NCI-H524 treated with DMSO at 0.1 percent for 48 hours (cell line): Measurements from ENCODE around the gene SERPINB6.
"Not testable (repeated sequence)": the region's sequence is repeated elsewhere in the genome, so short reads cannot be mapped to it uniquely, and the experiment has no call there.

Experiments
- DNase-seq: peaks from one replicate; lab custom pipeline; 2025; lab: John Stamatoyannopoulos, UW

SERPINB6 gene

GRCh38 chr6:2971420-2972218, at the start of gene SERPINB6:
TSS of gene SERPINB6 (minus strand) at chr6:2971567. CDS start at chr6:2959332, 12,235 bp downstream.
- DNase-seq: peak; percentile 4

DNA sequence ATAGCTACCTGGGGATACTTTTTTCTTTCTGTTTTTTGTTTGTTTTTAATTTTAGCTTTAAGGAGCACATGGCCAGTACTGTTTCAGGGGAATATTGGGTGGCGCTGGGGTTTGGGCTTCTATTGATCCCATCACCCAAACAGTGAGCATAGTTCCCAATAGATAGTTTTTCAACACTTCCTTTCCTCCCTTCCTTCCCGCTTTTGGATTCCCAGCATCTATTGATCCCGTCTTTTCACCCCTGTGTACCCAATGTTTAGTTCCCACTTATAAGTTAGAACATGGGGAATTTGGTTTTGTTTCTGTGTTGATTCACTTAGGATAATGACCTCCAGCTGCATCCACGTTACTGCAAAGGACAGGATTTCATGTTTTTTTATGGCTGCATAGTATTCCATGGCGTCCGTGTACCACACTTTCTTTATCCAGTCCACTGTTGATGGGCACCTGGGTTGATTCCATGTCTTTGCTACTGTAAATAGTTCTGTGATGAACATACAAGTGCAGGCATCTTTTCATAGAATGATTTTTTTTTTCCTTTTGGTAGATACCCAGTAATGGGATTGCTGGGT, 48.5 kb upstream of the SERPINB6 start:
- DNase-seq: no peak

DNA sequence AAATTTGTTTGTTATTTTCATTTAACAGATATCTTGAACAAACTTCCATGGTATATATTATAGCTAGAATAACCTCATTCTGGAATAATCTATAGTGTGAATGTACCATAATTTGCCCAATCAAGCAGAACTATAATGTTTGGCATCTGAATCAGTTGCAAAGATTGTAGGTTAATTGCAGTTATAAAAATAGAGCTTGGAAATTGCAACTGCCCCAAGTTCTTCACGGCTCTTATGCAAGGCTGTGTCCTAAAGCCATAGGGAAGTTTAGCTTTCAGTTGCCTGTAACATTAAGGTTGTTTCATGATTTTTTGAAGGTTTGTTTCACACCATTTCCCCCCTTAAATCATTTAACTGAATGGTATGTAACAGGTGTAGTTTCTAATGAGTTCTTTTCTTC, 47.7 kb upstream of the SERPINB6 start:
- DNase-seq: no peak

DNA sequence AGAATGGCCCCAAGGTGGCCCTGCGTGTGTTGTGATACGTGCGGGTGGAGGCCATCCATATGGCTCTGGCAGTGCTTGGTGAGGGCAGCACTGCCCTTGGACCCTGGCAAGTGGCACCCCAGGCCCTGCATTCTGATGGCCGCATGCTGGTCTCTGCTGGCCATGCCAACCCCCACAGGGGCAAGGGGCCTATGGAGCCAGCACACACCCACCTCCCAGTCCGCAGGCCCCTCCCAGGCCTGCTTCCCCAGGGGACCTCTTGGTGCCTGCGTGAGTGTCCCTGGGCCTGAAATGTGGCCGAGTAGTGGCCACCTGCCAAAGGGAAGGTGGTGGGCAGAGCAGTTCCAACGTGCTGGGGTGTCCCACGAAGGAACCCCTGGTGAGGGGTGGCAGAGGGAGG, 45.9 kb upstream of the SERPINB6 start:
- no peak for DNase-seq

- DNase-seq: no peak
Observed at GRCh38 chr6:3016473-3017280, 45.3 kb upstream of the SERPINB6 start.

GRCh38 chr6:3015144-3015543, 43.8 kb upstream of the SERPINB6 start:
- no peak for DNase-seq

DNA sequence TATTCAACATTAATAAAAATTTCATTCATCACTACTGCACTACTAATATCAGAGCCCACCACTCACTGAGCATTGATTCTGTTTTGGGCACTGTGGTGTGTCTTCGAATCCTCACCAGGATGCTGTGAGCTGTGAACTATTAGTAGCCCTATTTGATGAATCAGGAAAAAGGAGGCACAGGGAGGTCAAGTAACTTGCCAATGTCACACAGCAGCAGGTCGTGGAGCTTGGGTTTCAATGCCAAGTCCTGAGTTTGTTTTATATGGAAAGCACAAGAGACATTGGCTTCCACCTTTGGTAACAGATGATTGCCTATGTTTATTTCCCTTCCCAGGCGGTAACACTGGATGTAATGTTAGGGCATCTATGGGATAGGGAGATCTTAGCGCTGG, 43.3 kb upstream of the SERPINB6 start:
- DNase-seq: no peak

DNA sequence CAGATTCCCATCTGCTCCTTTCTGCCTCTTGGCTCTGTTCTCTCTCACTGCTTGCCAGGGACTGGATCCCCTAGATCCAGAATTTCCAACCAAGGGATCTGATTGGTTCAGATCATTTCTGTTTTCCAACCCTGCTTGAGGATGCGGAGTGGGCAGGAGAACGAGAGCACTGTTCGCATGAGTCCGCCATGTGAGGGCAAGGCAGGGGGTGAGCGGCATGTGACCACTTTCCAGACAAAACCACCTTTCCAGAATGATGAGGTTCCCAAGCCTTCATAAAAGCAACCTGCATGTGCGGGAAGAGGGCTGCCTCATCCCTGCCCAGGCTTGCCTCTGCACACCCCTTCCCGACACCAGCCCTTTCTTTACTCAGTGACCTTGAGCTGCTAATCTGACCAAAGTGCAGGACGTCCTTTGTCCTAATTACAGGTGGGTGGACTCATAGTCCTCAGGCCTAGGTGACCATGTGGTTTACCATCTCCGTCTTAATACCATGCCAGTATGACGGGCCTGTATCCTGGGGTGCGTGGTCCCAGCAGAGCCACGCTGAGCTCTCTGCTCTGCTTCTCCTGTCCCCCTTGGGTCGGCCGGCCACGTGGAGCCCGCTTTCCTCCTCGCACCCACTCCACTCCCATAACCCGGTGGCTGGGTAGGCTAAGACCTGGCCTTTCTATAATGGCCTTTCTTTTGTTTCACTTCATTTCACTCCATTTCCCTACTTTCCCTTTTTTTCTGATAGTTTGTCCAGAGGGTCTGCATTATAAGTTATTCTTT, 42.7 kb upstream of the SERPINB6 start:
- DNase-seq: no peak

GRCh38 chr6:3013486-3013885, 42.1 kb upstream of the SERPINB6 start:
- no peak for DNase-seq

- no peak for DNase-seq
Observed at GRCh38 chr6:3011592-3011991, 40.2 kb upstream of the SERPINB6 start.

- no peak for DNase-seq
Observed at GRCh38 chr6:3011158-3011557, 39.8 kb upstream of the SERPINB6 start.

GRCh38 chr6:3009930-3010329, 38.6 kb upstream of the SERPINB6 start:
- DNase-seq: no peak

- not testable (repeated sequence) for DNase-seq
Observed at GRCh38 chr6:3008712-3009265, 37.4 kb upstream of the SERPINB6 start.

- DNase-seq: no peak
Observed at GRCh38 chr6:3007571-3007970, 36.2 kb upstream of the SERPINB6 start.

- DNase-seq: no peak
Observed at GRCh38 chr6:3006476-3006875, 35.1 kb upstream of the SERPINB6 start.

DNA sequence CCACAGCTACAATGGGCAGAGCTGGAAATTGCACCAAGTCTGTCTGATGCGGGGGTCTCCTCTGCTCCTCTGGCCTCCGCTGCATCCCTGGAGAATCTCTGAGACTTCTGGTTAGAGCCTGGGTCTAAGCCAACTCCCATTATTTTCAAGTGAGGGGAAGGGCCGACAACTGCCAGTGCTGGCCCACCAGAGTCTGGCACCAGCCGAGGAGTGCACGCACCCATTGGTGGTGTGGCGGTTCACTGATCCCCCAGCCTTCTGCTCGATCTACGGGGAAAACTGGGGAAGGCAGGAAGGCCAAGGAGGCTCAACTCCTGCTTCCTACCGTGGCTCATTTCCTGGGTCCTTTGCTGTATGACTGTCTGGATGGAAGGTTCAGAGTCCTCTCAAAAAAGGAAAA, 34.5 kb upstream of the SERPINB6 start:
- DNase-seq: no peak

- no peak for DNase-seq
Observed at GRCh38 chr6:3005077-3005476, 33.7 kb upstream of the SERPINB6 start.

- not testable (repeated sequence) for DNase-seq
Observed at GRCh38 chr6:3003226-3003625, 31.9 kb upstream of the SERPINB6 start.

- no peak for DNase-seq
Observed at GRCh38 chr6:3001773-3002293, 30.5 kb upstream of the SERPINB6 start.

DNA sequence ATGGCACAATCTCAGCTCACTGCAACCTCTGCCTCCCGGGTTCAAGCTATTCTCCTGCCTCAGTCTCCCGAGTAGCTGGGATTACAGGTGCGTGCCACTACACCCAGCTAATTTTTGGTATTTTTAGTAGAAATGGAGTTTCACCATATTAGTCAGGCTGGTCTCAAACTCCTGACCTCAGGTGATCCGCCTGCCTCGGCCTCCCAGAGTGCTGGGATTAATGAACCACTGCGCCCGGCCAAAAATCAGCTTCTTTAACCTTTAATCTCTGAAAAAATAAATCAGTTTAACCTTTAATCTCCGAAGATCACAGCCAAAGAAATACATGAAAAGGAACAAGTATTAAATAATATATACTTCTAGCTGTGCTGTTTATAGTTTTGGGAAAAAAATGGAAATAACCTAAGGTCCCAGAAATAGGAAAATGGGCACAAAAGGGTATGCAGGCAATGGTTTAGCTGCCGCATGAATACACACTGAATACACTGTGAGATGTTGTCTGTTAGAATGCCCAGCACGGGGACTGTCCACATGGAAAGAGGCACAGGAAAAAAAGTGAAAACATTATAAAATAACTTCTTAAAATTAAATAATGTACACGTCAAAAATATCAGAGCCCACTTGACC, 29.9 kb upstream of the SERPINB6 start:
- no peak for DNase-seq
